Stimulated activated CD8-positive, alpha-beta memory T cell treated with anti-CD3 and anti-CD28 coated beads, Interleukin-12 subunit alpha, Interleukin-12 subunit beta, amount 100 ng/mL, for 24 hours (primary cell): ENCODE results near the gene ACBD5.
A peak's percentile ranks its signal among the peaks of the same experiment; 100 is the strongest.
"Not testable (repeated sequence)": the region's sequence is repeated elsewhere in the genome, so short reads cannot be mapped to it uniquely, and the experiment has no call there.

Experiments used
- DNase-seq: peaks from one replicate; pipeline ENCODE4 v3.0.0-alpha.2; 2020; ENCODE audit errors: extremely low read depth

The ACBD5 gene, protein sequence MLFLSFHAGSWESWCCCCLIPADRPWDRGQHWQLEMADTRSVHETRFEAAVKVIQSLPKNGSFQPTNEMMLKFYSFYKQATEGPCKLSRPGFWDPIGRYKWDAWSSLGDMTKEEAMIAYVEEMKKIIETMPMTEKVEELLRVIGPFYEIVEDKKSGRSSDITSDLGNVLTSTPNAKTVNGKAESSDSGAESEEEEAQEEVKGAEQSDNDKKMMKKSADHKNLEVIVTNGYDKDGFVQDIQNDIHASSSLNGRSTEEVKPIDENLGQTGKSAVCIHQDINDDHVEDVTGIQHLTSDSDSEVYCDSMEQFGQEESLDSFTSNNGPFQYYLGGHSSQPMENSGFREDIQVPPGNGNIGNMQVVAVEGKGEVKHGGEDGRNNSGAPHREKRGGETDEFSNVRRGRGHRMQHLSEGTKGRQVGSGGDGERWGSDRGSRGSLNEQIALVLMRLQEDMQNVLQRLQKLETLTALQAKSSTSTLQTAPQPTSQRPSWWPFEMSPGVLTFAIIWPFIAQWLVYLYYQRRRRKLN

DNA sequence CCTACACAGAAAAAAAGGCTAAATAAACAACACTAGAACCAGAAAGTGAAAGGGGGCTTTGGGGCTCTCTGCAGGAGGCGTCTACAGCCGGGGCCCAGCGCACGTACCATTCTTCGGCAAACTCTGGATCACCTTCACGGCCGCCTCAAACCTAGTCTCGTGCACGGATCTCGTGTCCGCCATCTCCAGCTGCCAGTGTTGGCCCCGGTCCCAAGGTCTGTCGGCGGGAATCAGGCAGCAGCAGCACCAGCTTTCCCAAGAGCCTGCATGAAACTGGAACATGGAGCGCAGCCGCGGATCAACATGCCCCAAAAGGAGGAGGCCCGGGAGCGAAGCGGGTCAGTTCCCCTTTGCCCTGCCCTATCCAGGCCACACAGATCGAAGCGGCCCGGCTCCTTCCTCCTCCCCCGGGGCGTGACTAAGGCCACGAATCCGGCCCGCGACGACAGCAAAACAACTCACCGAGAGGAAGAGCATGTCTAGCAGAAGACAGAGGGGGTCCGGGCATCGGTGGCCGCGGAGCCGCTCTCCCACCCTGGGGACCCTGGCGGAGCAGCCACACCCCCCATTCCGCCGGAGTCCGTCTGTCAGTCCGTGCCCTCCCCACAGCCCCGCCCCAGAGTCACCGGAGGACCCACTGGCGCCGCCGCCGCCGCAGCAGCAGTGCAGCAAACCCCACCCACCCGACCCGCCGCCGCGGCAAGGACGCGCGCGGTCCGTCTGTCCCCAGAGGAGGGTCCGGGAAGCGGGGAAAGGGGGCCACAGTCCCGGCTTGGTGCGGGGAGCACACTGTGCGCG, at the start of gene ACBD5:
ACBD5 (minus strand) TSS at position 586 of the 798 bp plus-strand sequence; CDS start at position 477, 109 bp downstream.
- no peak for DNase-seq

- no peak for DNase-seq
These were observed 44.5 kb upstream of the ACBD5 start for GRCh38 chr10:27285093-27285492.

- DNase-seq = no peak
These were observed 36.0 kb upstream of the ACBD5 start for GRCh38 chr10:27276581-27276980.

GRCh38 chr10:27266025-27266424, 25.4 kb upstream of the ACBD5 start:
- not testable (repeated sequence) for DNase-seq

DNA sequence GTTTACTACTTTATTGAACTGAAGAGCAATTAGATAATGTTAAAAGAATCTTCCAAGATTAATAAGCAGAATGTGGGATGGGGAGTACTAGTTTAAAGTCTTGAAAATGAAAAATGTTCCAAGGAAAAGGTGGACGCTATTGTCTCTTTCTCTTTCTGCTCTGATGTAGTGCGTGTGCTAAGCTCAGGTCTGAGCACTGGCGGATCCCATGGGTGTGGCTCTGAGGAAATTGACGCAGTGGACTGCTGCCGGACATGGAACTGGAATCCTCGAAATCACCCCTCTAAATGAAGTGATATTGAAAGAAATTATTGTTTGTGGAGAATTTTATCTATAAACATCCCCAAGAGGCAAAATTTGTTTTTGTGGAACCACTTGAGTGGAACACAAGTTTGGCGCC, 22.2 kb upstream of the ACBD5 start:
- not testable (repeated sequence) for DNase-seq

DNA sequence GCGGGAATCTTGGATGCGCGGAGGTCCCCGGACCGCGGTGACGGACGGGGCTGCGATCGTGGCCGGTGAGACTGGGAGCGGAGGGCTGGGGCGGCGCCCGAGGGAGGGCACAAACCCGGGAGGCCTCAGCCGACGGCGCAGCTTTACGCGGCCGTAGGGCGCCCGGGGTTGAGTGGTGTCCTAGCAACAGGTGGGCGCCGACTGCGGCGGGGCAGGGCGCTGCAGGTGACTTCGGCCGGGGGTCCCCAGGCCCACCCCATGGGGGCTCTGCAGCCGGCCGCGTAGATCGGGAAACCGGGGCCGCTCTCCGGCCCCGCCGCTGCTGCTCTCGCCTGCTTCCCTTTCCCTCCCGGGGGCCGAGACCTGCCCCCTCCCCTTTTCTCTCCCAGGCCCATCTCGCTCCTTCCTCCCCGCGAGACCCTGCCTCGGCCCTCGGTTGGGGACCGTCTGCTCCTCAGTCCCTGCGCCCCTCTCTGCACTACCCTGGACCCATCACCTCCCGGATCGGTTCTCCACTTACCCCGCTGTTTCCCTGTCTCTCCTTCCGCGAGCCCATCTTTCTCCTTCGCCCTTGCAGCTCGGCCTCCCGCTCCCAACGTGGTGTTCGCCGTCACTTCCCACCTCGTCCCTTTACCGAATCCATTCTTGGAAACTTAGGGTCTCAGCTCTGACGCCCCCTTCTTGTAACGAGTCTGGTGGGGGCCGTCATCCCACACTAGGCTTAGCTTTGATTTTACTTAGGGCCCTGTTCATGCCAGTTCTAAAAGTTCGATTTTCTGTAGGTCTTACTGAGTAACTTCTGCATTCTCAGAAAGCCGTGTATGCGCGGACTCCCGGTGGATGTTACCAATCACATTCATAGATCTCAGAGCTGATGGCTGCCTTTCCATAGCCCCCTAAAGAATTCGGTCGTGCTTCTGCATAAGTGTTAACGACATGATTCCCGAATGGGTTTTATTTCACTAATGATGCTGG, 18.5 kb upstream of the ACBD5 start:
- DNase-seq = no peak

DNA sequence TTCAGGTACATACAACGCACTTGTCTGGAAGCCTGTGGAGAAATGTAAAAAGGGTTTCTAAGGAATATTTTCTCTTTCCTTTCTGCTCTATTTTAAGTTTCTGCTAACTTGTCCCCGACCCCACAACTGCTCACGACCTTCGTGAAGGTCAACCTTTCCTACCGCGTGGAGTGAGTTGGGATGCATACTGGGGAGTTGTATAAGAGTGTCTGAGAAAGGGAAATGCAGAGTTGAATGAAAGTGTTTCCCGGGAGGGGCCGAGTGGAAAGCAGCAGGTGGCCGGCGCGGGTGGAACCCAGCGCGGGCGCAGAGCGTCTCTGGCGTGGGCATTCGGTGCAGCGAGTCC, 17.9 kb upstream of the ACBD5 start:
- no peak for DNase-seq

- DNase-seq = no peak
These were observed 15.9 kb upstream of the ACBD5 start for GRCh38 chr10:27256299-27257189.

GRCh38 chr10:27253576-27253975, 13.0 kb upstream of the ACBD5 start:
- no peak for DNase-seq

- DNase-seq = peak; percentile 58
These were observed 11.8 kb upstream of the ACBD5 start for GRCh38 chr10:27252267-27253000.

- no peak for DNase-seq
These were observed 11.0 kb upstream of the ACBD5 start for GRCh38 chr10:27251554-27251953.

DNA sequence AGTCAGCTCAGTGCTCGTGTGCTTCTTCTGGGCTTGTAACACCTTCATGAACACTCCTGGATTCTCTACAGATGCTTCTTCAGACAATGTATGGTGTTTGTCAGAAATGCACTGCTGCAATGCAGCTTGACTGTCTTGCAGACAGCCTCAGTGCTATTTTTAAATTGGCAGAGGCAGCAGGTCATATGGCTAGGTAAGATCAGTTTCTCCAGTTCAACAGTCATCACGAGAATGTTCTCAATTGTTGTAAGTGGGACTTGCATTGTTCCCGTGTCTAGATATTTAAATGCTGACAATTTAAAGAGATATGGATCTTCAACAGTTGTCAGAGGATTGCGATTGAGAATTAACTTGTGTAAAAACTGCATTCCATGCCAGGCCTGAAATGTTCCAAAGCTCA, 7.6 kb upstream of the ACBD5 start:
- DNase-seq = no peak

GRCh38 chr10:27247441-27247840, 6.8 kb upstream of the ACBD5 start:
- no peak for DNase-seq

- no peak for DNase-seq
These were observed 6.4 kb upstream of the ACBD5 start for GRCh38 chr10:27247006-27247405.

- DNase-seq = no peak
These were observed 5.2 kb upstream of the ACBD5 start for GRCh38 chr10:27245836-27246235.

GRCh38 chr10:27244976-27245375, 4.4 kb upstream of the ACBD5 start:
- DNase-seq = no peak

DNA sequence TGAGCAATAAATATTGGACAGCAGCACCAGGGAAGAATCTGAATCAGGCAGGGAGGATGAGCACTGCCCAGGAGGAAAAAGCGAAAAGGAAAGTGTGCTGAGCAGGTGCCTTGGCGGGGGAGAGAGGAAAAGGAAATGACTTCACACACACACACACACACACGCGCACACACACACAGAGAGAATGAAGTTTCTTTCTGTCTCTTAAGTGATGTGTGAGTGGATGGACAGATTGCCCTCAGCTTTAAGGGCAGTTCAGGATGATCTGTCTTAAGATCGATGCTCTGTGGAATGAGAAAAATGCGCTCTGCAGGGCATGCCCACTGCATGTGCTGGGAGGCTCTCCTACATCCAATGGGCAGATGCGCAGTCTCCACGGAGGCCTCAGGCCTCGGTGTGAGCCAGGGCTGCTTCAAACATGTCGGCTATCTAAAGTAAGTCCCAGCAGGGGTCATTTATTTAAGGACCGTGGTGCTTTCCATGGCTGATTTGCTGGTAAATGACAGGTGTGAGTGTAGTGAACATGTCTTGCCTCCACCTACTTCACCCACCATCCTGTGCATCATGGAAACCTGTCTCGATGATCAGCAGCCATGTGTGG, 2.5 kb upstream of the ACBD5 start:
- no peak for DNase-seq

GRCh38 chr10:27242473-27242950, 1.9 kb upstream of the ACBD5 start:
- DNase-seq = no peak
